IMR-90 (cell line): ENCODE results near the gene GALNT17. TPM values are rescaled to one million over a fixed set of nuclear protein-coding genes. Genes with fewer than 3 reads are reported as not detected.

Experiments used
- ATAC-seq: fragments of 200-7000 bp; cut with Tn5 transposase; 2 replicates; pipeline ENCODE4 v1.9.1; 2020; ENCODE audit warnings: low read depth, mild to moderate bottlenecking, moderate library complexity
- BruUV-seq: library from RNA; stranded (reverse); fragments of 400-500 nt; replicated peaks from 2 replicates; lab custom pipeline; 2021; lab: Mats Ljungman, UMichigan
- CTCF ChIA-PET: fragments of 300-600 bp; formaldehyde crosslinking; extraction: SDS; loops from one replicate; lab custom pipeline; 2021; ENCODE audit warnings: antibody characterized with exemption; lab: Yijun Ruan, JAX
- POLR2A ChIA-PET: fragments of 300-600 bp; sonication (Branson Sonifier 250); formaldehyde crosslinking; loops from one replicate; lab custom pipeline; 2022; ENCODE audit warnings: antibody characterized with exemption; ENCODE audit not compliant: unreplicated experiment; lab: Charles Lee
- DNase-seq: peaks from one replicate; pipeline ENCODE4 v3.0.0; 2013
- H2AFZ ChIP-seq: replicated peaks from 2 replicates; pipeline ENCODE3; 2013; ENCODE audit warnings: low read length, mild to moderate bottlenecking; ENCODE audit not compliant: poor library complexity
- H2AK5ac ChIP-seq: 2 replicates; pipeline ENCODE4 v1.6.1; 2013; ENCODE audit warnings: low read depth, low read length, inconsistent platforms
- H2AK9ac ChIP-seq: replicated peaks from 2 replicates; pipeline ENCODE3; 2013; ENCODE audit warnings: mild to moderate bottlenecking, low read depth, low read length, moderate library complexity; ENCODE audit not compliant: poor library complexity
- H2BK120ac ChIP-seq: 2 replicates; pipeline ENCODE4 v1.6.1; 2013; ENCODE audit warnings: low read depth, low read length, inconsistent platforms
- H2BK15ac ChIP-seq: 3 replicates; pipeline ENCODE4 v1.6.1; 2013; ENCODE audit warnings: low read depth, low read length, inconsistent platforms
- H2BK20ac ChIP-seq: 2 replicates; pipeline ENCODE4 v1.6.1; 2013; ENCODE audit warnings: low read depth, mild to moderate bottlenecking, inconsistent platforms, low read length, moderate library complexity
- H2BK5ac ChIP-seq: 2 replicates; pipeline ENCODE4 v1.6.1; 2013; ENCODE audit warnings: mild to moderate bottlenecking, low read depth, low read length, inconsistent platforms; ENCODE audit not compliant: poor library complexity, severe bottlenecking
- H3K14ac ChIP-seq: replicated peaks from 2 replicates; pipeline ENCODE4 v1.6.1; 2013; ENCODE audit warnings: low read depth, low read length, inconsistent platforms
- H3K18ac ChIP-seq: 2 replicates; pipeline ENCODE4 v1.6.1; 2013; ENCODE audit warnings: low read depth, low read length, control low read depth
- H3K23ac ChIP-seq: 2 replicates; pipeline ENCODE4 v1.6.1; 2013; ENCODE audit warnings: low read depth, low read length, inconsistent platforms
- H3K27ac ChIP-seq: 2 replicates; pipeline ENCODE4 v1.5.1; 2013; ENCODE audit warnings: mild to moderate bottlenecking, control low read depth, low read length; ENCODE audit not compliant: insufficient read depth
- H3K27me3 ChIP-seq: 2 replicates; pipeline ENCODE4 v1.6.1; 2013; ENCODE audit warnings: low read length; ENCODE audit not compliant: control insufficient read depth, insufficient read depth
- H3K36me3 ChIP-seq: 2 replicates; pipeline ENCODE4 v1.6.1; 2013; ENCODE audit warnings: low read length, mixed read lengths; ENCODE audit not compliant: control insufficient read depth, insufficient read depth
- H3K4ac ChIP-seq: 2 replicates; pipeline ENCODE4 v1.6.1; 2013; ENCODE audit warnings: low read depth, low read length, inconsistent platforms
- H3K4me1 ChIP-seq: 2 replicates; pipeline ENCODE4 v1.6.1; 2013; ENCODE audit warnings: low read length, mixed read lengths; ENCODE audit not compliant: control insufficient read depth, insufficient read depth
- H3K4me2 ChIP-seq: 2 replicates; pipeline ENCODE4 v1.6.1; 2013; ENCODE audit warnings: low read depth, mild to moderate bottlenecking, control low read depth, low read length, moderate library complexity
- H3K4me3 ChIP-seq: 2 replicates; pipeline ENCODE4 v1.5.1; 2013; ENCODE audit warnings: low read depth, mild to moderate bottlenecking, control low read depth, low read length, moderate library complexity; ENCODE audit not compliant: insufficient read depth
- H3K56ac ChIP-seq: 2 replicates; pipeline ENCODE4 v1.6.1; 2013; ENCODE audit warnings: low read length, inconsistent platforms; ENCODE audit not compliant: insufficient read depth; ENCODE audit errors: extremely low read depth
- H3K79me1 ChIP-seq, 2 experiments: 2 replicates each; pipeline ENCODE4 v1.6.1; 2013; ENCODE audit warnings: low read length in 2 of 2, inconsistent platforms in 1 of 2, low read depth in 1 of 2
- H3K9ac ChIP-seq: 2 replicates; pipeline ENCODE4 v1.6.1; 2013; ENCODE audit warnings: low read depth, low read length, control low read depth
- H3K9me1 ChIP-seq: 2 replicates; pipeline ENCODE4 v1.6.1; 2013; ENCODE audit warnings: low read length, inconsistent platforms; ENCODE audit not compliant: insufficient read depth
- H3K9me3 ChIP-seq: 2 replicates; pipeline ENCODE4 v1.6.1; 2013; ENCODE audit warnings: low read length; ENCODE audit not compliant: control insufficient read depth, insufficient read depth
- H4K20me1 ChIP-seq: 2 replicates; pipeline ENCODE4 v1.6.1; 2013; ENCODE audit warnings: low read length, inconsistent platforms; ENCODE audit not compliant: insufficient read depth
- H4K5ac ChIP-seq: 2 replicates; pipeline ENCODE4 v1.6.1; 2013; ENCODE audit warnings: mild to moderate bottlenecking, low read depth, low read length, control low read depth
- H4K8ac ChIP-seq, 2 experiments: 2 replicates each; pipeline ENCODE4 v1.6.1; 2013; ENCODE audit warnings: low read depth in 2 of 2, low read length in 2 of 2, control low read depth in 1 of 2, inconsistent platforms in 1 of 2
- H4K91ac ChIP-seq: 2 replicates; pipeline ENCODE4 v1.6.1; 2013; ENCODE audit warnings: low read depth, low read length, inconsistent platforms; ENCODE audit not compliant: insufficient read depth
- BHLHE40 ChIP-seq: fragments of 150-350 bp; IDR thresholded peaks from 2 replicates; pipeline ENCODE4 v1.6.1; 2016; ENCODE audit warnings: mild to moderate bottlenecking, low read depth, low read length
- CEBPB ChIP-seq: IDR thresholded peaks from 2 replicates; pipeline ENCODE4 v1.6.1; 2012; ENCODE audit warnings: low read depth, low read length, improper control_type of control experiment
- CHD1 ChIP-seq: IDR thresholded peaks from 2 replicates; pipeline ENCODE4 v1.6.1; 2012; ENCODE audit warnings: low read depth, low read length, improper control_type of control experiment
- FOS ChIP-seq: fragments of 150-350 bp; IDR thresholded peaks from 2 replicates; pipeline ENCODE4 v1.6.1; 2016; ENCODE audit warnings: low read depth, low read length
- MAFK ChIP-seq: IDR thresholded peaks from 2 replicates; pipeline ENCODE4 v1.6.1; 2012; ENCODE audit warnings: low read depth, low read length, improper control_type of control experiment
- MAZ ChIP-seq: IDR thresholded peaks from 2 replicates; pipeline ENCODE4 v1.6.1; 2012; ENCODE audit warnings: low read depth, mild to moderate bottlenecking, low read length, improper control_type of control experiment, moderate library complexity, borderline replicate concordance
- MXI1 ChIP-seq: IDR thresholded peaks from 2 replicates; pipeline ENCODE4 v1.6.1; 2012; ENCODE audit warnings: low read depth, mild to moderate bottlenecking, low read length, moderate library complexity, borderline replicate concordance
- NFE2L2 ChIP-seq: fragments of 150-350 bp; IDR thresholded peaks from 2 replicates; pipeline ENCODE4 v1.6.1; 2016; ENCODE audit warnings: low read depth, mild to moderate bottlenecking, low read length
- POLR2A ChIP-seq: IDR thresholded peaks from 2 replicates; pipeline ENCODE4 v1.6.1; 2012; ENCODE audit warnings: mild to moderate bottlenecking, low read depth, low read length
- RAD21 ChIP-seq: IDR thresholded peaks from 2 replicates; pipeline ENCODE4 v1.6.1; 2012; ENCODE audit warnings: low read length, improper control_type of control experiment
- RCOR1 ChIP-seq: IDR thresholded peaks from 2 replicates; pipeline ENCODE4 v1.6.1; 2012; ENCODE audit warnings: mild to moderate bottlenecking, low read length, improper control_type of control experiment; ENCODE audit not compliant: insufficient replicate concordance
- RFX5 ChIP-seq: IDR thresholded peaks from 2 replicates; pipeline ENCODE4 v1.8.0; 2012; ENCODE audit warnings: low read depth, mild to moderate bottlenecking, low read length, moderate library complexity
- SMC3 ChIP-seq: fragments of 150-350 bp; IDR thresholded peaks from 2 replicates; pipeline ENCODE4 v1.6.1; 2016; ENCODE audit warnings: low read depth, mild to moderate bottlenecking, antibody characterized with exemption, low read length, moderate library complexity
- USF2 ChIP-seq: fragments of 150-350 bp; IDR thresholded peaks from 2 replicates; pipeline ENCODE4 v1.6.1; 2017; ENCODE audit warnings: mild to moderate bottlenecking, antibody characterized with exemption, low read length, low read depth
- WGBS, 2 experiments: methylation state at CpG; one replicate each; pipeline versions ENCODE4 v1.1.5 to v1.1.7; 2013; ENCODE audit warnings: missing lambda C conversion rate in 2 of 2; ENCODE audit not compliant: insufficient read length in 1 of 2; ENCODE audit errors: extremely low coverage in 2 of 2; 5-methylcytosine and 5-hydroxymethylcytosine counted together
- dilution Hi-C: fragments of 300-500 bp; cut with HindIII; formaldehyde crosslinking; loops from one replicate; pipeline ENCODE4 v1.14.3; 2018; ENCODE audit warnings: low sequenced_read_pairs; ENCODE audit not compliant: unreplicated experiment
- in situ Hi-C: fragments of 300-500 bp; cut with MboI; formaldehyde crosslinking; loops from 3 replicates; pipeline ENCODE4 v1.14.3; 2019; ENCODE audit warnings: low sequenced_read_pairs, inconsistent platforms, mixed read lengths
- intact Hi-C: fragments of 100-400 bp; cut with micrococcal nuclease; formaldehyde crosslinking; loops from 2 replicates; pipeline ENCODE4 v1.10.0; 2022
- polyA plus RNA-seq, 3 experiments: library from polyadenylated mRNA; depleted of rRNA; stranded (reverse); fragments of >200 nt; gene quantifications; 2 replicates each; pipeline ENCODE4 v1.2.3, GENCODE V29; 2012; ENCODE audit warnings: low replicate concordance in 1 of 3
- total RNA-seq: library from RNA; depleted of rRNA; stranded (reverse); fragments of >200 nt; gene quantifications from 2 replicates; pipeline ENCODE4 v1.2.3, GENCODE V29; 2012
- TF ChIP-seq, protein P1 (sequence below): fragments of 150-350 bp; IDR thresholded peaks from 2 replicates; pipeline ENCODE4 v1.6.1; 2016; ENCODE audit warnings: low read depth, mild to moderate bottlenecking, low read length, moderate library complexity, borderline replicate concordance
- TF ChIP-seq, protein P2 (sequence below): conservative IDR thresholded peaks from 2 replicates; pipeline ENCODE4 v1.5.1; 2012; ENCODE audit warnings: mild to moderate bottlenecking, low read depth, low read length, improper control_type of control experiment

GALNT17 gene
- total and polyA plus RNA-seq, 2 of the 4 experiments (the other 2 are of a cell fraction): not detected

DNA sequence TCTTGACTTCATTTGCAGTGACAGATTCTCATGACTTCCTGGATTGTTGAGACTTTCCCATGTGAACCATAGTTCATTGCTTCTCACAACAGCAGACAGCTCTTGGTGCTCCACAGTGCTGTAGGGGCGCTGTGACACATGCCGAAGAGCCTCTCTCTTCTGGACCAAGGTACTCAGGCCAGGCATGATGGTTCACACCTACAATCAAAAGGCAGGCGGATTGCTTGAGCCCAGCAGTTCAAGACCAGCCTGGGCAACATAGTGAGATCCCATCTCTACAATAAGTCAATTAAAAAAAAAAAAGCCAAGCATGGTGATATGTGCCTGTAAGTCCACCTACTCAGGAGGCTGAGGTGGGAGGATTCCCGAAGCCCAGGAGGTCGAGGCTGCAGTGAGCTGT lies 354.5 kb downstream of the GALNT17 start:
- TF ChIP-seq MAFK (no peak), RCOR1 (no peak), FOS (no peak), CEBPB (no peak), NFE2L2 (no peak), RFX5 (no peak), POLR2A (no peak), CHD1 (no peak), RAD21 (no peak), SMC3 (no peak), MXI1 (no peak), USF2 (no peak), MAZ (no peak), BHLHE40 (no peak)
- TF ChIP-seq, protein P1, sequence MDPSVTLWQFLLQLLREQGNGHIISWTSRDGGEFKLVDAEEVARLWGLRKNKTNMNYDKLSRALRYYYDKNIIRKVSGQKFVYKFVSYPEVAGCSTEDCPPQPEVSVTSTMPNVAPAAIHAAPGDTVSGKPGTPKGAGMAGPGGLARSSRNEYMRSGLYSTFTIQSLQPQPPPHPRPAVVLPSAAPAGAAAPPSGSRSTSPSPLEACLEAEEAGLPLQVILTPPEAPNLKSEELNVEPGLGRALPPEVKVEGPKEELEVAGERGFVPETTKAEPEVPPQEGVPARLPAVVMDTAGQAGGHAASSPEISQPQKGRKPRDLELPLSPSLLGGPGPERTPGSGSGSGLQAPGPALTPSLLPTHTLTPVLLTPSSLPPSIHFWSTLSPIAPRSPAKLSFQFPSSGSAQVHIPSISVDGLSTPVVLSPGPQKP: no peak
- TF ChIP-seq, protein P2, sequence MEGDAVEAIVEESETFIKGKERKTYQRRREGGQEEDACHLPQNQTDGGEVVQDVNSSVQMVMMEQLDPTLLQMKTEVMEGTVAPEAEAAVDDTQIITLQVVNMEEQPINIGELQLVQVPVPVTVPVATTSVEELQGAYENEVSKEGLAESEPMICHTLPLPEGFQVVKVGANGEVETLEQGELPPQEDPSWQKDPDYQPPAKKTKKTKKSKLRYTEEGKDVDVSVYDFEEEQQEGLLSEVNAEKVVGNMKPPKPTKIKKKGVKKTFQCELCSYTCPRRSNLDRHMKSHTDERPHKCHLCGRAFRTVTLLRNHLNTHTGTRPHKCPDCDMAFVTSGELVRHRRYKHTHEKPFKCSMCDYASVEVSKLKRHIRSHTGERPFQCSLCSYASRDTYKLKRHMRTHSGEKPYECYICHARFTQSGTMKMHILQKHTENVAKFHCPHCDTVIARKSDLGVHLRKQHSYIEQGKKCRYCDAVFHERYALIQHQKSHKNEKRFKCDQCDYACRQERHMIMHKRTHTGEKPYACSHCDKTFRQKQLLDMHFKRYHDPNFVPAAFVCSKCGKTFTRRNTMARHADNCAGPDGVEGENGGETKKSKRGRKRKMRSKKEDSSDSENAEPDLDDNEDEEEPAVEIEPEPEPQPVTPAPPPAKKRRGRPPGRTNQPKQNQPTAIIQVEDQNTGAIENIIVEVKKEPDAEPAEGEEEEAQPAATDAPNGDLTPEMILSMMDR: no peak
- no peak overlapping the region for H2BK5ac ChIP-seq
- in situ Hi-C loops (no loop called here), dilution Hi-C loops (no loop called here), intact Hi-C loops (no loop called here)
- H4K20me1 ChIP-seq: no peaks in the 10 kb centered on the region
- no peak overlapping the region for H2AFZ ChIP-seq
- no peaks in the 10 kb centered on the region for H3K79me1 ChIP-seq
- no peak overlapping the region for H3K9ac ChIP-seq
- H2AK5ac ChIP-seq: no peak overlapping the region
- H4K8ac ChIP-seq: no peak overlapping the region
- DNase-seq (no peak), ATAC-seq (no peak)
- no peak overlapping the region for H2BK15ac ChIP-seq
- H2BK120ac ChIP-seq: no peak overlapping the region
- no peak overlapping the region for H3K56ac ChIP-seq
- POLR2A ChIA-PET: no interaction called here
- H2AK9ac ChIP-seq: no peak overlapping the region
- no TSS peak for BruUV-seq
- no peak overlapping the region for H3K4me3 ChIP-seq
- H3K4me1 ChIP-seq: no peaks in the 10 kb centered on the region
- H3K9me3 ChIP-seq: peaks cover 25% of the 10 kb centered on the region
- no peak overlapping the region for H3K27ac ChIP-seq
- CTCF ChIA-PET: no interaction called here
- H3K9me1 ChIP-seq: no peaks in the 10 kb centered on the region
- no peak overlapping the region for H4K91ac ChIP-seq
- no peak overlapping the region for H2BK20ac ChIP-seq
- H3K27me3 ChIP-seq: no peaks in the 10 kb centered on the region
- no peak overlapping the region for H3K23ac ChIP-seq
- no peak overlapping the region for H4K5ac ChIP-seq
- no peaks in the 10 kb centered on the region for H3K36me3 ChIP-seq
- H3K4ac ChIP-seq: no peak overlapping the region
- no peak overlapping the region for H3K14ac ChIP-seq
- 100% methylated on average over 1 of the region's 5 CpGs; no CpG with 5 or more reads in 1 of the 2 experiments for WGBS, 2 experiments
- H3K18ac ChIP-seq: no peak overlapping the region
- H3K4me2 ChIP-seq: no peak overlapping the region
